PFSK-1 (cell line): ENCODE data around the gene ABHD16A.

Experiments
- REST ChIP-seq, 2 experiments: IDR thresholded peaks; 2 replicates each; pipeline versions ENCODE4 v1.6.1 to v1.8.0; 2011 to 2012; ENCODE audit warnings: low read depth in 2 of 2, low read length in 2 of 2, control low read depth in 1 of 2, inconsistent platforms in 1 of 2, mild to moderate bottlenecking in 1 of 2, moderate library complexity in 1 of 2; ENCODE audit not compliant: insufficient read depth in 1 of 2
- SIN3A ChIP-seq: IDR thresholded peaks from 2 replicates; pipeline ENCODE4 v1.6.1; 2012; ENCODE audit warnings: mild to moderate bottlenecking, low read length, moderate library complexity, borderline replicate concordance; ENCODE audit not compliant: insufficient read depth

- TF ChIP-seq SIN3A (no peak), REST (IDR thresholded peaks at IDR 0.05; ENCODE audit: insufficient read depth in 1 of 2, low read depth in 2 of 2, low read length in 2 of 2) (no peak)
These were observed 25.8 kb upstream of the ABHD16A start, which contains the start of gene DDAH2 for GRCh38 chr6:31728767-31729514.
